Measurements from ENCODE around the gene C5AR1.
"Not testable (repeated sequence)": the region's sequence is repeated elsewhere in the genome, so short reads cannot be mapped to it uniquely, and the experiment has no call there.

Gene C5AR1

DNA sequence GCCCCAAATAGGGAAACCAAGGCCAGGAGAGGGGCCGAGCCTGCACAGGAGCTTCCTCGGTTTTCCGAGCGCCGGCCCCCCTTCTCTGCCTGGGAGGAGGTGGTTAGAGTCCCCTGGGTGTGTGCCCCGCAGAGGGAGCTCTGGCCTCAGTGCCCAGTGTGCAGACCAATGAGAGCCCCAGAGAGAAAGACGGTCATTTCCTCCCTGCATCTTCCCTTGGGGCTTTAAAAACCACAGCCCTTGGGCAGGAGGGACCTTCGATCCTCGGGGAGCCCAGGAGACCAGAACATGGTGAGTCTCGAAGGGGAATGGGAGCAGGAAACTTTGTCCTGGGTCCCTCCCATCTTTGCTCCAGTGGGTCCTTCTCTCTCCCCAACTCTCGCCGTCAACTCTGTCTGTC, at the start of gene C5AR1:
Gene C5AR1, plus strand, starts transcription at position 254 of the 400 bp plus-strand sequence. Its CDS starts 35 bp downstream, at position 289.
- DNase-seq: no peak

DNA sequence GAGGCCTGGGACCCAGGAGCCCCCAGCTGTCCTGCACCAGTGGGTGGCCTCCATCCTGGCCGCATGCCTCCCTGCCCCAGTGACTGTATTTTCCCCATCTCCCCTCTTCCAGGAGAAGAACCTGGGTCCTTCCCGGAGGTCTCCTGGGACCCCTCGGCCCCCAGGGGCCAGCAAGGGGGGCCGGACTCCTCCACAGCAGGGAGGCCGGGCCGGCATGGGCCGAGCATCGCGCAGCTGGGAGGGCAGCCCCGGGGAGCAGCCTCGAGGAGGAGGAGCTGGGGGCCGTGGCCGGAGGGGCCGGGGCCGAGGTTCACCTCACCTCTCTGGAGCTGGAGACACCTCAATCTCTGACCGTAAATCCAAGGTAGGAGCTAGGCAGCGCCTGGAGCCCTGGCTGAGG, 49.2 kb upstream of the C5AR1 start:
- no peak for DNase-seq

DNA sequence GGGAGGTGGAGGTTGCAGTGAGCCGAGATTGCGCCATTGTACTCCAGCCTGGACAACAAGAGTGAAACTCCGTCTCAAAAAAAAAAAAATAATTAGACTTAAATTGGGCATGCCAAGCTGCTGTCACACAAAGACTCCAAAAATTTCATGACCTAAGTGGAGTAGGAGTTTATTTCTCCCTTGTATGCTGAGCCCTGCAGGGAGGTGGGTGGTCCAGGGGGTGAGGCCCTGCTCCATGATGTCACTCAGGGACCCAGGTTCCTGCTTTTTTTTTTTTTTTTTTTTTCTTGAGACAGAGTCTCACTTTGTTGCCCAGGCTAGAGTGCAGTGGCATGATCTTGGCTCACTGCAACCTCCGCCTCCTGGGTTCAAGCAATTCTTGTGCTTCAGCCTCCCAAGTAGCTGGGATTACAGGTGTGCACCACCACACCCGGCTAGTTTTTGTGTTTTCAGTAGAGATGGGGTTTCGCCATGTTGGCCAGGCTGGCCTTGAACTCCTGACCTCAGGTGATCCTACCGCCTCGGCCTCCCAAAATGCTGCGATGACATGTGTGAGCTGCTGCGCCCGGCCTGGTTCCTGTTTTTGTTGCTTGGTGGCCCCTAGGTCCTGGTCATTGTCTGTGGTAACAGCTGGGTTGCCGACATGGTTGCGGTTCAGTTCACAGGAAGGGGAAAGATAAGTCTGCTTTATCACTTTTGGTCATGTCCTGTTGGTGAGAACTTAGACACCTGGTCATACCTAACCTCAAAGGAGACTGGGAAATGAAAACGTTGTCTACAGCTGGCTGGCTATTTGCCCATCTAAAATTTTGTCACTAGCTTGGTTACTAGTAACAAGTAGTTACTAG, 47.5 kb upstream of the C5AR1 start:
- not testable (repeated sequence) for DNase-seq

DNA sequence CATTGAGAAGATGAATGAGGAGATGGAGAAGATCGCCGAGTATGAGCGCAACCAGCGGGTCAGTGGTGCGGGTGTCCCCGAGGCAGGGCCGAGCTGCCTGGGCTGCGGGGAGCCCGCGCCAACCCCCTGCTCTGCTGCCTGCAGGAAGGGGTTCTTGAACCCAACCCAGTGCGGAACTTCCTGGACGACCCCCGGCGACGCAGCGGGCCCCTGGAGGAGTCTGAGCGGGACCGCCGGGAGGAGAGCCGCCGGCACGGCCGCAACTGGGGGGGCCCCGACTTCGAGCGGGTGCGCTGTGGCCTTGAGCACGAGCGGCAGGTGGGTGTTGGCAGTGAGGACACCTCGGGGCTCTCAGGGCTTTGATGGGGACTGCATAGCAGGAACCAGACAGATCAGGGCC, 45.0 kb upstream of the C5AR1 start:
- DNase-seq: no peak

DNA sequence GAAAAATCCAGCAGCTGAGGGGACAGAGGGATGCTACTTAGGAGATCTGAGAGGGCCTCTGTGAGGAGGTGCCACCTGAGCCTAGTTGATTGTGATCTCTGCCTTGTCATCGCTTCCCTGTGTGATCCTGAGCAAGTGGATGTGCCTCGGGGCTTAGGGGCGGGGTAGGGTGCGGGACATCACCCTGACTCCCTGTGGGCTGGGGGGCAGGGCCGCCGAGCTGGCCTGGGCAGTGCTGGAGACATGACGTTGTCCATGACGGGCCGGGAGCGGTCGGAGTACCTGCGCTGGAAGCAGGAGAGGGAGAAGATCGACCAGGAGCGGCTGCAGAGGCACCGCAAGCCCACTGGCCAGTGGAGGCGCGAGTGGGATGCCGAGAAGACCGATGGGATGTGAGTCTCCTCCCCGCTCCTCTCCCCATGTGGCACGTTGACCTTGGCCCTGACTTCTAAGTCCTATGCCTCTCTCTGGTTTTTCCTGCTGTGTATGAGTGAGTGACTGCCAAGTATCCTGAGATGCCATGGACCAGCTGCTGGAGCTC, 43.2 kb upstream of the C5AR1 start:
- DNase-seq: no peak

DNA sequence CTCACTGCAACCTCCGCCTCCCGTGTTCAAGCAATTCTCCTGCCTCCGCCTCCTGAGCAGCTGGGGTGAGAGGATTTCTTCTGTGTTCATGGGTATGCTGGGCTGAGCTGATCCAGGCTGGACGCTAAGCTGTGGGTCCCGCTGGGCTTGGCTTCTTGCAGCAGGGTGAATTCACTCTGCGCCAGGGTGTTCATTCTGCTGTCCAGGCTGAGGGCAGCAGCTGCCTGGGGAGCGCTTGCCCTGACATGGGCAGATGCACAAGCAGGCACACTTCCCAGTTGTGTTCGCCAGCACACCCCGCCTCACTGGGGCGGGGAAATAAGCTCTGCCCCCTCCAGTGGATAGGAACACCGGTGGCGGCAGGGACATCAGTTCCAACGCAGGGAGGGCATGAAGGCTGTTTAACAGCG, 42.3 kb upstream of the C5AR1 start:
- no peak for DNase-seq

DNA sequence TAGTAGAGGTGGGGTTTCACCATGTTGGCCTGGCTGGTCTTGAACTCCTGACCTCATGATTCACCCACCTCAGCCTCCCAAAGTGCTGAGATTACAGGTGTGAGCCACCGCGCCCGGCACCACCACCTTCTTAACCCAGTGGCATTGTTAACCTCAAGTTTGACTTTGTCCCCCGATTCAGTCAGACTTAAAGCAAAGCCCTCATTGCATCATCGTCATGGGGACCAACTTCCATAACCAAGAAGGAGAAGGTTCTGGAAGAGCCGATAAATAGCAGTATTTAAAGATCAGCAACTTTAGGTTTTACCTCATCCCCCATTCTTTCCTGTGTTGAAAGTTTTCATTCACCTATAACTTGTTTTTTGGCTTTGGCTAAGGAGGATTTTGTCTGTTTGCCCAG, 41.6 kb upstream of the C5AR1 start:
- DNase-seq: no peak

DNA sequence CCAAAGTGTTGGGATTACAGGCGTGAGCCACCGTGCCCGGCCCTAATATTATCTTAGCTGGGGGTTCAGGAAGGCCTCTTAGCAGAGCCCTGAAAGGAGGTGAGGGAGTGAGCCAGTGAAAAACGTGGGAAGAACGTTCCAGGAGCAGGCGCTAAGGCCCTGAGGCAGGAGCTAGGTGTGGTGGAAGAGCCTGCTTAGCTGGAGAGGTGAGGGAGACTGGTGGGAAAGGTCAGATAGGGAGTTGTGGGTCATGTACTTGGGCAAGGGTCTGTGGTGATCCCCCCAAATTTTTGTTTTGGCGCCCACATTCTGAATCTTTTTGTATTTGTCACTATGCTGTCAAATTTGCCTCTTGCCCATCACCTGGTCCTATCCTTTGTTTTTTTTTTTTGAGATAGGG, 40.1 kb upstream of the C5AR1 start:
- no peak for DNase-seq

DNA sequence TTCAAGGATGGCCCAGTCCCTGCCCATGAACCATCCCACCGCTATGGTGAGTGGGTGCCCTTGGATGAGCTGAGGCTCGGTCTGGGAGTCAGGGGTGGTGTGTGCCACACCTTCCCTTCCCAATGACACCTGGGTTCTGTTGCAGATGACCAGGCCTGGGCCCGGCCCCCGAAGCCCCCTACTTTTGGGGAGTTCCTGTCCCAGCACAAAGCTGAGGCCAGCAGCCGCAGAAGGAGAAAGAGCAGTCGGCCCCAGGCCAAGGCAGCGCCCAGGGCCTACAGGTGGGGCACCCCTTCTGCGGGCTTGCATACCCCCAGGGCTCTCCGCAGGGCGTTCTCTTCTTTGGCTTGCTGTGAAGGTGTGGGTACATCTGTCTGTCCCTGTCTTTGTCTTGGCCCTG, 39.3 kb upstream of the C5AR1 start:
- DNase-seq: no peak

DNA sequence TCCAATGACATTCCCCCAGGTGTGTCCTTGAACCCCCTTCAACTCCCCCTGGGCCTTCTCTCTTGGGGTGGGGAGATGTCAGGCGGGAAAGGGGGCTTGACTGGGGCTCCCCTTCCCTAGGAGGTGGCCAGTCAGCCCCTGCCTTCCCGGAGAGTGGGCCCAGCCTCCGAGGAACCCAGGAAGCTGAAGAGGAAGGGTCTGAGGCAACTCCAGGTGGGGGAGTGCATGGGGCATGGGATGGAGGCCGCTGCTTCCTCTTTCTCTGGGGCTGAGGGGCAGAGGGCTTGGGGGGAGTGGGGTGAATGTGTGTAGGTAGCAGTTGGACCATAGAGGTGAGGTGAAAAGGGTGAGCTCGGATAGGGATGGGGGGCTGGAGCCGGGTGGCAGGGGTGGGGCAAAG, 37.7 kb upstream of the C5AR1 start:
- DNase-seq: no peak

DNA sequence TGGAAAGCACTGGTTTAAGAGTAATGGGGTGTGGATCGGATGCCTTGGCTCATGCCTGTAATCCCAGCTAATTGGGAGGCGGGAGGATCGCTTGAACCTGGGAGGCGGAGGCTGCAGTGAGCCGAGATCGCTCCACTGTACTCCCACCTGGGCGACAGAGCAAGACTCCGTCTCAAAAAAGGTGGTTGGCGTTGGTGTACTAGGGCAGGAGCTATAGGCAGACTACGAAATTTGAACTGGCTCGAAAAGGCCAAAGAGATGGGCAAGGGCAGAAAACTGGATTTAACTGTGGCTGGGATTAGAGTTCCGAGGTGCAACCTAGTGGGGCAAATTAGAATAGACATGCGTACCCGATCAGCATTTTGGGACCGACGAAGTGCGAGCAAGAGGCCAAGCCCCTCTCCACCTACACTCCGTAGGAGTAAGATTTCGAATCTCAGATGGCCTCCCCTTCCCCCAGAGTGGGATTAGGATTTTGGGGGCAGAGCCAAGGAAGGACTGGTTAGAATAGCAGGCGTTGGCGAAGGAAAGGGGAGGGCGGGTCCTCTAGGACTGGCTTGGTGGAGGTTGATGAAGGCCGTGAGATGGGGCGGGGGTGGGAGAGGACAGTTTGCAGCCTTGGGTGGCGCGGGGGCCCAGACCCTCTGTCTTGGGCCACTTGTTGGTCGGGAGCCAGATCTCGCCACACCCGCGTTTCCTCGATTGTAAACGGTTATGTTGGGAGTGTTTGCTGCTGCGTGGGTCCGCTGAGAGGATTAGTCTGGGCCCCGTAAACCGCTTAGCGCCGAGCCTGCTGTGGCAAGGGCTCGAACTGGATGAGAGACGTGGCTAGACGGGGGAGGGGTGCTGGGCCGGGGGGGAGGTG, 37.0 kb upstream of the C5AR1 start:
- no peak for DNase-seq

DNA sequence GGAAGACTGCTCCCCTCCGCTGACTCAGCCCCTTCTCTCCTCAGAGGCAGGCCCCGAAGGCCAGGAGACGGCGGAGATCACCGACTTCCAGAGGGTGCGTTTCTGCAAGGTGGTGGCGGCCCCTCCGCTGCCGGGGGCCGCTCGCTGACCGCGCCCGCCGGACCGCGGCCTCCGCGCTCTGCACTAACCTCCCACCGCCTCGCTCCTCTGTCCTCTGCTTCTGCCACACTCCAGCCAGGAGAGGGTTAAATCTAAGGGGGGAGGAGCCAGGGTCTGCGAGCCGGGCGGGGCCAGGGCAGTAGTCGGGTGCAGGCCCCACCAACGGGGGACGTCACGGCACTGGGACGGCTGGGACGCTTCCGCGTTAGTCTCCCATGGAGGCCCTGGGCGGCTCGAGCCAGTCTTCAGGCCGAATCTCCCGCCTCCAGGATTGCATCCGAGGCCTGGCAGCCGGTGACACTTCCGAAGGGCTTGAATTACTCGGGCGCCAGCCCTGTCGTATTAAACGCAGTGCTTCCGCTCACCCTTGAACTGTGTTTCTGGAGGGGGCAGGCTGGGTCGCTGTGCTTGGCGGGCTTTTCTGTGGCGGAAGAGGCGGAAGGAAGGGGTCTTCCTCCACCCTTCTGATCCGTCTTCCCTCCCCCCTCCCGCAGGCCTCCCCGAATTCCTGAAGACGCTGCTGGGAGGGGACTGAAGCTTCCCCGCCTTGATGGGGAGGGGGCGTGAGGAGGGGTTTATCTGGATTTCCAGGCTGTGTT, 36.2 kb upstream of the C5AR1 start:
- peak; percentile 92 for DNase-seq

DNA sequence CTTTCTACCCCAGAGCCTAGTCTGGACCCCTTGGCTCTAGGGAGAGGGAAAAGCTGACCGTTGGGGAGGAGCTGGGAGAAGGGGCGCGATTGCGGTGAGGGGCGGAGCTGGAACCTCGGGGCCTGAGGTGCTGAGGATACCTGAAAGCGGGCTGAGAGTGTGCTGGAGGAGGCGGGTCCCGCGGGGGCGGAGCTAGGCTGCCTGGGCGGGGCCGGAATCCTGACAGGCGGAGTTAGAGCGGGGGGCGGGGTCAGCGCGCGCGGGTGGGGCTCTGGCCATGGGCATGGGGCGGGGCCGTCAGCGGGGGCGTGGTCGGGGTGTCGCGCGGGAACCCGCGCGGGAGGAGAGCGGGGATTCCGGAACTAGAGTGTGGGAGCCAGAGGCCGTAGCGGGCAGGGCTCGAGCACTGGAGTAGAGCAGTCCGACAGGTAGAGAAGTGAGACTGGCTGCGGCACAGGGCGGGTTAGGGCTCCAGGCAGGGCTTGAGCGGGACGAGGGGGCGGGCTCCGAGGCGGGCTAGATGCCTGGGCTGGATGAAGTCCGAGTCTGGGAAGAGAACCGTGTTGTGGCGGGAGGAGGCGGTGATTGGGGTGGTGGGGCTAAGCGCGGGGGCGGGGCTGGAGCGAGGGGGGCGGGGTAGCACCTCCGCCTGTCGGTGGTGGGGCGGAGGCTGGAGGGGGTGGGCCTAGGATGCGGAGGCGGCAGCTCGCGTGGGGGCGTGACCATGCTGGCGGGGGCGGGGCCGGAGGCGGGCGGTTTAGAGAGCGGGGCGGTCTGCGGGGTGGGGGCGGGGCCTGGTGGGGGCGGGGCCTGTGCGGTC, 35.4 kb upstream of the C5AR1 start, which contains the start of gene INAFM1:
Gene INAFM1, plus strand, starts transcription at position 815 of the 820 bp plus-strand sequence. CDS start 35 bp downstream, outside the sequence.
- DNase-seq: peak; percentile 99

DNA sequence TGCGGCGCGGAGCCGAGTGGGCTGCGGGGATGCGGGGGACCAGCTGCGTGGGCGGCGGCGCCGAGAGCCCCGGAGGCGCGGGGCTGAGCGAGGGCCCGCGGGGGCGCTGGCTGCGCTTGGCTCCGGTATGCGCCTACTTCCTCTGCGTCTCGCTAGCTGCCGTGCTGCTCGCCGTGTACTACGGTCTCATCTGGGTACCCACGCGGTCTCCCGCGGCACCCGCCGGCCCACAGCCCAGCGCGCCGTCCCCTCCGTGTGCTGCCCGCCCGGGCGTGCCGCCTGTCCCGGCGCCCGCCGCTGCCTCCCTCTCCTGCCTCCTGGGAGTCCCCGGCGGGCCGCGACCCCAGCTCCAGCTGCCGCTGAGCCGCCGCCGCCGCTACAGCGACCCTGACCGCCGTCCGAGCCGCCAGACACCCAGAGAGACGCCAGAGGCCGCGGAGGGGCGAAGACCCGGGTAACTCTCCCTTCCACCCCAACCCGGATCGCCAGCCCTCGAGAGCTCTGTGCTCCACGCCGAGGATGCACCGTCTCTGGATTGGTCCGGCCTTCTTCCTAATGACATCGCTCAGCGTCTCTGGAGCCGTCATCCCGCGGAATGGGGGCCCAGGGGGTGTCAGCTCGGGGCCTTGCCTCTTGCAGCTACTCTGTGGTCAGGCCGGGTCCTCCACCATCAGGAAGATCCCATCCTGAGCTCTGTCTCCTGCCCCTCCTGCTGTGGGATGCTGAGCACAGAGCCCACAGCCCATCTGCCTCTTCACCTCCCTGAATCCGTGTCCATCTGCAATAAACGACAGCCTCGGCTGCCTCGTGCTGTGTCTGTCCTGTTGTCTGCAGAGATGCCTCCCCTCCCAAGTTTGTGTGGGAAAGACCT, 34.5 kb upstream of the C5AR1 start:
- DNase-seq: no peak

DNA sequence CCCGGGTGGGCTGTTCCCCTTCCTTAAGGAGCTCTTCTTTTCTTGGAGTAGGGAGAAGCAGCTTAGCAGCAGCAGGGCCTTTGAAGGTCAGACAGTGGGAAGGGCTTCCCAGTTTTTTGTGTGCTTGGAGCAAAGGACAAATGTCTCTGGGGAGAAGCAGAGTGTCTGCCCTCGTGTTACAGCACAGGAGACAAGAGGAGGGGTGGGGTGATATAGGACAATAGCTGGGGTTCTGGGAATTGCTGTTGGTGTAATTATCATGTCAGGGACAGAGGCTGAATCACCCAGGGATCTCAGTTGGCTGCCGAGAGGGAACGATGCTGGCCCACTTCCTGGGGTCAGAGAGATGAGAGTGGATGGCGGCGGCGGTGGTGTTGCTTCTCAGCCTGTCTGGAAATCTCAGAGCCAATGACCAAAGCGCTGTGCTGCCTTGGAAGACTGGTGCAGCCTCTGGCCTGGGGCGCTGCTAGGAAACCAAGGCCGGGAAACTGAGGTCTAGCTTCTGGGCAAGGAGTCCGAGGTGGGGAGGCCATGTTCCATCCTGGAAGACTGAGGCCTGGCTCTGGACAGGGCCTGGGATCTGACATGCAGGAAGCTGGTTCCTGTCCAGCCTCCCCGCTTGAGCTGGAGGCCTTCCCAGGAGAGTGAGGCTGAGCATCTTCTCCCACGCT, 33.7 kb upstream of the C5AR1 start:
- no peak for DNase-seq

DNA sequence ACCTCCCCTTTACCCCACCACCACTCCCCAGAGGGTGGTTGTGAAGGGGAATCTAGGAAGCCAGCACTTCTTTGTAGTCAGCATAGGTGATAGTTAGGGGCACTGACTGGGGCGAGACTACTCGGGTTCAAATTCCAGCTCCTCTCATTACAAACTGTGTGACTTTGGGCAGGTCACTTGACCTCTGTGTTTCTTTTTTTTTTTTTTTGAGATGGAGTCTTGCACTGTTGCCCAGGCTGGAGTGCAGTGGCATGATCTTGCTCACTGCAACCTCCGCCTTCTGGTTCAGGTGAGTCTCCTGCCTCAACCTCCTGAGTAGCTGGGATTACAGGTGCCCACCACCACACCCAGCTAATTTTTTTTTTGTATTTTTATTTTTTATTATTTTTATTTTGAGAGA, 33.1 kb upstream of the C5AR1 start:
- DNase-seq: not testable (repeated sequence)

DNA sequence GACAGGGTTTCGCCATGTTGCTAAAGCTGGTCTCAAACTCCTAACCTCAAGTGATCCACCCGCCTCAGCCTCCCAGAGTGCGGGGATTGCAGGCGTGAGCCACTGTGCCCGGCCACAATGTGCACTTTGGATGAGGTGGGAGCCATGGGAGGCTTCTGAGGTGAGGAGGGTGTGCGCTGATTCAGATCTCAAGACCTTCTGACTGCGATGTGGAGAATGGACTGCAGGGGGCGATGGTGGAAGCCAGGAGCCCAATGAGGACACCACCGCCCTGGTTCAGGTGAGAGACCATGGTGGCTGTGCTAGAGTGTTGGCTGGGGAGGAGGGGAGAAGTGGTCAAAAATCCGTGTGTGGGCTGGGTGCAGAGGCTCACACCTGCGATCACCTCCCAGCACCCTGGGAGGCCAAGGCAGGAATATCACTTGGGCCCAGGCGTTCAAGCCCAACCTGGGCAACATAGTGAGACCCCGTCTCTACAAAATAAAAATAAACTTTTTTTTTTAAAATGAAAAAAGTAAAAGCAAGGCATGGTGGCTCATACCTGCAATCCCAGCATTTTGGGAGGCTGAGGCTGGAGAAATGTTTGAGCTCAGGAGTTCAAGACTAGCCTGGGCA, 29.4 kb upstream of the C5AR1 start:
- DNase-seq: peak; percentile 67

DNA sequence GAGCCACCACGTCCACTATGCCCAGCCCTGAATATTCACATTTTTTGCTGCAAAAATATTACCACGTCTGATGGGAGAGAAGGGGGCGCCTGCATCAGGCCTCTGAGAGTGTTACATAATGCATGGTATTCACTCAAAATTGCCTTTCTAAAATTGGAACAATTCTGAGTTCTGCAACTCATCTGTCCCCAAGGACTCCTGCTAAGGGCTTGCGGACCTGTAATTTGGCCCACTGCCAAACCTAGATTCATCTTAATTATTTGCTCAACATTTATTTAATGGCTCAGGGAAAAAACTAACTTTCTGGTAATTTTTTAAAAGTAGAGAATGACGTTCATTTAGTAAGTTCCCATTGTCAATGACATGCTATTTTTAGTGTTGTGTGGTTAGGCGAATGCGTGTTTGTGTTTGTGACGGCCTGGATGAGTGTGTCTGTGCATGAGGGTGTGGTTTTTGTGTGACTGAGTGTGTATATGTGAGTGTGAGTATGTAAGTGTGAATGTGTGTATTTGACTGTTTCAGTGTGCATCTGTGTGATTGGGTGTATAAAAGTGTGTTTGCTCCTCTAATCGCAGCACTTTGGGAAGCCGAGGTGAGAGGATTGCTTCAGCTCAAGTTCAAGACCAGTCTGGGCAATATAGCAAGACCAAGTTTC, 26.1 kb upstream of the C5AR1 start:
- DNase-seq: no peak

DNA sequence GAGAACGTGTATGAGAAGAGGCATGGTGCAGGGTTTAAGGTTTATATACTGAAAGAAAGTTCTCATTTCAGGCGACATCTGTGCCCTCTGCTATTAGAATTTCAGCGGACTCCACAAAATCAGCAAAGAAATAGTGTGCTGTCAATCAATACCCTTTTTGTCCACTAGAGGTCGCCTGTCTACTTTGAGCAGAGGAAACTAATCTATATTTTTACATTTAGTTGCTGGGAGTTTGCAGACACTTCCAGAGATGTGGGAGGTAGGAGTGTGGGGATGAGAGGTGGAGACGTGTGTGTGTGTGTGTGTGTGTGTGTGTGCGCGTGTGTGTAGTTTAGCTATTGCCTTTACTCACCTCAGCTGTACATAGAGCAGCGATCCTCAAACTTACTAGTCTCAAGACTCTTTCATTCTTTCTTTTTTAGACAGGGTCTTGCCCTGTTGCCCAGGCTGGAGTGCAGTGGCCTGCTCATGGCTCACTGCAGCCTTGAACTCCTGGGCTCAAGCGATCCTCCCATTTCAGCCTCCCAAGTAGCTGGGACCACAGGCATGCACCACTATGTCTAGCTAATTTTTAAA, 25.2 kb upstream of the C5AR1 start:
- DNase-seq: peak; percentile 69
